Superior temporal gyrus (tissue), 1 donor: ENCODE data around the gene ACKR3.

Source experiments
- DNase-seq: peaks from one replicate; pipeline ENCODE4 v3.0.0-alpha.2; 2016; ENCODE audit errors: extremely low spot score

The ACKR3 gene

DNA sequence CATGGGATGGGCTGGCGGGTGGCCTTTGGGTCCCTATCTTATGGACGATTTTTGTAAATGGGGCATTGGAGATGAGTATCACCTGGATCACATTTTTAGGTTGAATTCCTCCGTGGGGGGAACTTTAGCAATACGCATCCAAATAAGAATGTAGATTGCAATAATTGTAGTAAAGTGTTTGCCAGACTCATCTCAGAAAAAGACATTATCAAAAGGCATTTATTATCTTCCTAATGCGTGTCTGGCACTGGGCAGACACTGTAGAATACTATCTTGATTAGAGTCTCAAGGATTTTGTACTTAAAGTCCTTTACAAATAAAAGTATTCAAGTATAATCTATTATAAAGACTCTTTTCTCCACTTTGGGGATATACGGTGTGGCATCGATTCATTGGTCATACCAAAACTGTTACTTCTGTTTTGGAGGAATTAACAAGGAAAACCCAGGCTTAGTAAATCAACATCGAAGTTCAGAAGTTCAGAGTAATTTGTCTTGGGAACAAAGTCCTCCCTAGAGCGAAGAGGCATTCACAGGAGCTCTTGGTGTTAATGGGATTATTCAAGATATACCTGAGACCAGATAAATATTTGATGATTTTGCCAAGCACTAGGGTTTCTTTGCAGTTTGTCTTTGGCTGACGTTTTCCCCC lies 578 bp upstream of the ACKR3 start:
- DNase-seq, result peak; percentile 38

DNA sequence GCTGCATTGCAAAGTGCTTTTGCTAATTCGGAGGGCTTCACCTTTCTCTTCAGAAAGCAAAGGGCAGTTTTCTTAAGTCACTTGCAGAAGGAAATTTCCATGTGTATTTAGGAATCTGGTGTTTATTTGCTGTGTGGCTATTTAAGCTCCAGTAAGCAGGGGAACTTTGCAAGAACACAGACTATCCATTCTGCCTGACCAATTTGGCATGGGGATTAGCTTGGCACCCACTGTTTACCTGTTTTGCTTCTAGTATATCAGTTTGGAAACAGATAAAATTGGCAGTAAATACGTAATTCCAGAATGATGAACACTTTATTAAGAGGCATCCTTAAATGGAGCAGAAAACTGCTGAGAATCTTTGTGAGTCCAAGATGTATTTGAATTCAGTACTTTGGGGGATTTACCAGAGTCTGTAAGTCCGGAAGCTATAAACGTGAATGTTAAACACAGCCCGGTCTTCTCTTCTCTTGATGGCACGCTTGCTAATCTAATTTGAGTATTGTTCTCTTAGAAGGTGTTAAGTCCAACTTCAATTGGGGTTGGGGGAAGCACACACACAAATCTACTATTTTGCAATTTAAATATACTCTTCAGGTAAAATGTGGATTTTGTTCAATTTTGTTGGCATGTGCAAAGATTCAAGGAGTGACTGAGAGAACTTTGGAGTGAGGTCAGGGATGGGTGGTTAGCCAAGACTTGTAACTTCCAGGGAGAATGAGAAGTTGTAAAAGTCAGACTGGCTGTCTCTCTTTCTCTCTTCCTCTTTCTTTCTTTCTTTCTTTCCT lies 650 bp downstream of the ACKR3 start:
- DNase-seq, result peak; percentile 47

DNA sequence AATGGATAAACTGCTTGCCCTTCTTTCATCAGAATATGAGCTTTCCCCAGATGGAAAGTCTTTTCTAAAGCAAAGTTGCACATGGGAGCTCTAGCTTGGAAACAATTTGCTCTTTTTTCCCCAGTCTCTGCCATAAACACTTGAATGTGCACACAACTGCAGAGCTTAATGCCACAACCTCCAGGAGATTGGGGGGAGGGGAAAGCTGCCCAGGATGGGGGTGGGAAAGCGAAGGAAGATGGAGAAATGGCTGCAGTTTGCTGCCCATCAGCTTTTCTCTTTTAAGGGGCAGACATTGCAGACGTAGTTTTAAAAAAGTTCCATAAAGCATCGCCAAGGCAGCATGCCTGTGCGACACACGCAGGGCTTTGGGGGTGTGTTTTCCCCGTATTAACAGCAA lies 1.5 kb downstream of the ACKR3 start:
- DNase-seq, result no peak

DNA sequence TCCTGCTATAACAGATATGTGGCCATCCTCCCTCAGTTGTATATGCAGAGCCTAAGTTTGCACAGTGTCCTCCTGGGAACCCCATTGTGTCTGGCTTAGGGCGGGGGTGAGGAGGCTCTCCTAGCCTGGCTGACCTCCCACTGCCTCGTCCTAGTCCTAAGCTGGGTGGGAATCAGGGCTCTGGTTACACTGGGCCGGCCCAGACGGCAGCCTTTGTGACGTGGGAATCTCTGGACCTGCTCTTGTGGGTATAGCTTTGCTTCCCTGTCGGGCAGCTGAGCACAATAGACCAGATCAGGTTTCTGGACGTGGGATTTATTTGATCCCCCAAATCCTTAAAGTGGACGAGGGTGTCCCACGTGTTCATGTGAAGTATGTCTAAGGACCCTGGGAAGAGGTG lies 2.9 kb downstream of the ACKR3 start:
- no peak for DNase-seq

DNA sequence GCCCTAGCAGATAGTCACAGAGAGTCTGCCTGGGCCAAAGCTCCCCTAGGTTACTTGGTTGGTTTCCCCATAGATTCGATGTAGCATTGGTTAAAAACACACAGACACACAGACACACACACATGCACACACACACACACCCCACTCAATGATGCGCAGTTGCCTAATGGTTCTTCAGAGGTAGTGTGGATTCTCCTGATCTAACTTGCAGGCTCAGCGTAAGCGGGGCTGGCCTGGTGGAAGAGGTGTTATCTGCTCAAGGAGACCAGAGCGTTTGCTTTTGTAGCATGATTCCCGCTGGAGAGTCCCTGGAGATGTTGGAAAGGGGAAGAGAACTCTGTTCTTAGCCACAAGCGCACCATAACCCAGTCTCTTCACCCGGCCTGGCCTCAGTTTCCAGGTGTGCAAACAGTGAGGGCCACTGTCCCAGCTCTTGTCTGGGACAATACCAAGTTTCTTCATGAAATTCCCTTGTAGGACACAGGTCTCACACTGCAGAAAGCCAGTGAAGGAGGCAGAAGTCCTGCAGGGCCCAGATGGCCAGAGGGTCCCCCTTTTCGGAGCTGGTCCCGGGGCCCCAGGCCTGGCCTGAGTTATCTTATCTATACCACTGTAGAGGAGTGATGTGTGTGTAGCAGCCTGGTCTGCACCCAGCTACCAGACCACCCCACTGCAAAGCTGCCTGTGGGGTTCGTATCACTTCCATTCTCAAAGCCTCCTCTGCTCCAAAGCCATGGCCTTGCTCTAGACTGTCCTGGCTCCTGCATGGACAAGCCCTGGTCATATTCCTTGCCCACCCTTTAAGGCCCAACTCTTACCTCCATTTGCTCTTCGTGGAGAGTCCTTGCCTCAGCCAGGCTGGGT lies 3.7 kb downstream of the ACKR3 start:
- DNase-seq, result no peak

DNA sequence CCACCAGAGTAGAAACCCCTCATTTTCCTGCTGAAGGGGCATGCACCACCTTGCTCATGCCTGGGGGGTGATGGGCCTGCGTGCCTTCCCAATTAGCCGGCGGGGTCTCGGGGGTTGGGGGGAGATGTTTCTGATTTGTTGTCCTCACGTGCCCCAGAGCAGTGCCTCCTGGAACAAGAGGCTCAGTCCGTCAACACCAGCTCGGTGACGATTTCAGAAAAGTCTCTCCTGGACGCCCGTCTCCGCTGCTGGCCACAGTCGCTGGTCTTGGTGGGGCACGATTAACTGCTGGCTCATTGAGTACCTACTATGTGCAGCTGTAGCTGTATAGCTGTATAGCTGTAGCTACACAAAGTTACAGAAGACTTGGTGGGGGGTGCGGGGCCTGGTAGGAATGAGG lies 4.4 kb downstream of the ACKR3 start:
- DNase-seq, result no peak

DNA sequence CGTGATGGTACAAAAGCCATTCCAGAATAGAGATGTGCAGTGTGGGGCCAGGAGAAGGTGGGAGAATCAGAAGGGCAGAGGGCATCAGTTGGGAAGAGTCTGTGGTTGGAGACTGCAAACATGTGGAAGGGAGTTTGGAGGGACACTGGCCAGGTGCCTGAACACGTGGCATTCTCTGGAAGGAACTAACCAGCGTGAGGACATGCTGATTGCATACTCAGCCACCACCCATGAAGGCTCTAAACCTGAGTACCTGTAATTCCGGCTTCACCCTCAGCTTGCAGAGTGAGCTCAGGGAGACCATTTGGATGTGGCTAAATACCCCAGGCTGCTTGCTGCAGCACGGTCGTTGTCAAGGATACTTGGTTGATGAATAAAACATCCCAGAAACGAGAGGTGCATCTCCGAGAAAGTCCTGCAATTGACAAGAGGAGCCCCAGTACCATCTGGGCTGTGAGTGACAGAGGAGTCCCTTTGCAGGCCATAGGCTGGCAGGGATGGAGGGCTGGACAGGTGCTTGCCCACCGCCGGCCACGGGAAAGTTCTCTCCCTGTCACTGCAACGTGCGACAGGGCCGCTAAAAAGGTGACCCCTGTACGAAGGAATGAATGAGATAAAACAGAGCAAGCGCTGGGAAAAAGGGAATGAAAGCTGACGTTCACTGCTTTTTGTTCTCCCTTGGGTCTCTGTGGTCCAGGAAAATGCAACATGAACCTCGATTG lies 5.0 kb downstream of the ACKR3 start:
- DNase-seq, result no peak

DNA sequence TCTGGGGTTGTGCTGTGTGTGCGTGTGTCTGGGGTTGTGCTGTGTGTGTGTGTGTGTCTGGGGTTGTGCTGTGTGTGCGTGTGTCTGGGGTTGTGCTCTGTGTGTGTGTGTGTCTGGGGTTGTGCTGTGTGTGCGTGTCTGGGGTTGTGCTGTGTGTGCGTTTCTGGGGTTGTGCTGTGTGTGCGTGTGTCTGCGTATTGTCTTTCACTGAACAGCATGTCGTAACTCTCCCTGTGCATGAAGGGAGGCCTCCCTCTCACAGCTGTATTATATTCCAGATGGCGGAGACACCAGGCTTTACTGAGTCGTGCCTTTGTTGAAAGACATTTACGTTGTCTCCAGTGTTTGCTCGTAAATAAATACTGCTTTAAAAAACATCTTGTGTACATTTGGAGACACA lies 5.9 kb downstream of the ACKR3 start:
- DNase-seq, result no peak

DNA sequence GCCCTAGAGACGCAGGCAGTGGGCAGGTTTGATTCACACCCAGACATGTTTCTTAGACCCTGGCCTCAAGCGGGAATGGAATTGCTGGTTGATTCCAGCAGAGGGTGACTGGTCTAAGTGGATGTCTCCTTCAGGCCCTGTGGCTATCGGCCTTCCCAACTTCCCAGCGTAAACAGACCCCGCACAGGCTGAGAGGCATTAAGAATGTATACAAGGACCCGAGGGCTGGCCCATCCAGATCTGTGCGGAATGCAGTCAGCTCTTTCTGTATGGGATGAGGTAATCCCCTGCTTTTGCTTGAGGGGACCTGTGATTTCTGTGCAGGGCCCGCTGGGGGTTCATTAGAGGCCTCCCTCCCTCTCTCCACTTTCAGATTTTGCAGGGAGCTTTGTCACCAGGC lies 6.5 kb downstream of the ACKR3 start:
- no peak for DNase-seq

DNA sequence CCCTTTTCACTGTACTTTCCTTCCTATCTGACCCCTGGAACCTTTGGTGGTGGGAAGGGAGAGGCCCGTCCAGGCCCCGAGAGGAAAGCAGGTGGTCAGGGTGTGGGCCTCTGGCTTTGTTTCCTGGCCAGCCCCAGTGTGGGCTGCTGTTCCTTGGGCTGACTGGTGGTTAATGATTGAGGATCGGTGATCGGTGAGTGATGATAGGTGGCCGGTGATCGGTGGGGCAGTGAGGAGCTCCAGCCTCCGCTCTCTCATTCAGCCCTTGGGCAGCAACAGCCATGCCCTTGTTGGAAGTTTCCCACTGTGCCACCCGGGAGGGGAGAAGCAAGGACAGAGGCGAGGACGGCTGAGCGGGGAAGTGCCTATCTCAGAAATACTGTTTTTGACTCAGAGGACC lies 7.3 kb downstream of the ACKR3 start:
- no peak for DNase-seq

DNA sequence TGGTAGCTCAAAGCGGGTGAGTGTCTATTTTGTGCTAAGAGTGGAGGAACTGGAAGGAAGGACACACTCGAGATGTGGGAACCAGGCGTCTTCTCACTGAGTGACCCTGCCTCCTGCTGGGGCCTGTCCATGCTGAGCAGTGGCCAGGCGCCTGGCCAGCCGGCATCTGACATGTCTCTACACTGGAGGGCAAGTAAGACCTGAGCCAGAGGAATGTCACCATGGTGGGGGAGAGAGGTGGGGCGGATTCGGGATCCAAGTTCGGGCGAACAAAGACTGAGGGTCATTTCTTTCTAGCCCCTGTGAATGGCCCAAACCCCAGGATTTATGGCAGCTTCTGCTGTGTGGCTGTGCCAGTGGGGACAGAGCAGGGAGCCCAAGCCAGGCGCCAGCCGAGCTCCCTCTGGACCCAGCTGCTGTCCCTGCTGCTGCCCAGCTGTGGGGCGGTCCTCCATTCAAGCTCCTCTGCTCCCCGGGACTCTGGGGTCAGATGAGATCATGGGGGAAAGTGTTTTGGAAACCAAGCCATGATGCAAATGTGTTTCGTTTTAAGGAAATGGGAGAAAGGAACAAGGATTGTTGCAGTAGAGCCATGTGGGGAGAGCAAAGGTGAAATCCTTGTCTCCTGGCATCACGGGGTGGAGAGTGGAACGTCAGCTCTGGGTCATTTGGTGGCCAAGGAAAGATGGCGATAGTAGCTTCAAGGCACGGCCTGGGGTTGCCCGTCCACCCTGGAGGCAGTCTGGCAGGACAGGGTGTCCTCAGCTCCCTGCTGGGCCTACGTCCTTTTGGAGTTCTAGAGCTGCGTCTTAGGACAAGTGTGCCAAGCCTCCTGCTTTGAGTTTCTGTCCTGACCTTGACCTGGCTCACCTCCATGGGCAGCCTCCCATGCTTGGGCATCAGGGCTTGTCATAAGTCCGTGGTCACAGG lies 8.1 kb downstream of the ACKR3 start:
- no peak for DNase-seq

DNA sequence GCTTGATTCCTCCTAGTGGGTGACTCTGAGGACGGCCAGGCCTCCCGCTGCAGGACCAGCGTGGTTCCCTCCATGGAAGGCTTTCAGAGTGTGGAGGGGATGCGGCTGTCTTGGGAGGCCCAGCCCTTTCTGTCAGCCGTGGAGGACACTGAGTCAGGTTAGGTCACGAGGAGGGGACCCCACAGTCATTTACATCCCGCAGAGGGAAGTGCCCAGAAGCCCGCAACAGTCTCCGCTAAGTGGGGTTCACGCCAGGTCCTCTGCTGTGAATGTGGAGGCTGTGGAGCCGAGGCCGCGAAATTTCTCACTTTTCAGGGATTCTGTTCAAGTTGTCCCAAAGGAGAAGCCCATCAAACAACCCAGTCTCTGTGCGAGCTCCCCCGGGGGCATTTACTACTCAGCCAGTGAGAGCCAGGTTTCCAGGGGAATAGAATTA lies 8.8 kb downstream of the ACKR3 start:
- no peak for DNase-seq

DNA sequence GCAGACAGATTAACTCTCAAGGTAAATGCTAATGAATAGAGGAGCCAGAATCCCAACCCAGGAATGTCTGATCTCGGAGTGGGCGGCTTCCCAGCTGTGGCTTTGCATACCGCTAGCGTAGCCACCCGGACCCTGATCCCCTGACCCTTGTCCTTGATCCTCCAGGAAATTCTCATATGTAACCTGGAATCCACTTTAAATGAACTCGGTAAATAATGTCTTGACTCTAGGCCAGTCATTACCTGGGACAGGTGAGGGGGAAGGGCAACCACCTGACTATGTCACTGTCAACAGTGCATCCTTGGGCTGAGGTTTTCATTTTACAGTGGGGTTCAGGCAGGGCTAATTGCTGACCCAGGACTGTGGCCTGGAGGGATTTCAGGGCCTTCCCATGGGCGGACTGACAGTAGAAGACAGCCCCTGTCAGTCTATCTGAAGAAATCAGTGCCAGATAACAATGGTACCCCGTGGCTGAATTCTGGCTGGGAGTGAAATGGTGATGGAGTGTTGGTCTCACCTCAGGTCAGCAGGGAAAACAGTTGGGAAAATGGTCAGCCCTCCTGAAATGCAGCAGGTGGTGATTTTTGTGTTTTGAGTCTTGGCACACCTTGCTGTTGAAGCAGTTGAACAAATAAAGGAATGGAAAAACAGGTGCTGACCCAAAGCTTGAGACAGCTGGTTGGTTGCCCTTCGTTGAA lies 9.6 kb downstream of the ACKR3 start:
- no peak for DNase-seq

DNA sequence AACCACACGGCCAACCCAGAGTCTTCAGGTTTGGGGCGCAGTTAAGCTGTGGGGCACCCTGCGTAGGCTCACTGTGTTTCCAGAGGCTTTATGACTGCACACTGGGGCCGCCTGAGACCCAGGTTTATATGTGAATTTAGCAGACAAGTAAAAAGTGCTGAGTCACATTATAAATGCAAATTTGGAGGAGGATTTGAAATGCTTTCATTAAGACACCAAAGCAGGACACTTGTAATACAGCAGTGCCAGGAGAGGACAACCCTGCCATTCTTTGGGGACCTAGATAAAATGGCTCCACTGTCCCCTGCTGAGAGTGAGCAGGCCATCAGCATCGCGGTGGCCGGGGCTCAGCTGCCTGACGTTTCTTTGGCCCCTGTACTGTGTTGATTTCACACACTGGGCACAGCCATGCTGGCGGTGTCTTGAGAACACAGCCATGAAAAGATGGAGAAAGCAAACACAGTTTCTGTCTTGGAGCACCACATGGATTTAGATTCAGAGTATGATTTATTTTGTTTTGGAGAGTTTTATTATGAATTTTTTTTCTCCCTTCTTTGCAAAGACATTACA lies 10.2 kb downstream of the ACKR3 start:
- peak; percentile 41 for DNase-seq

DNA sequence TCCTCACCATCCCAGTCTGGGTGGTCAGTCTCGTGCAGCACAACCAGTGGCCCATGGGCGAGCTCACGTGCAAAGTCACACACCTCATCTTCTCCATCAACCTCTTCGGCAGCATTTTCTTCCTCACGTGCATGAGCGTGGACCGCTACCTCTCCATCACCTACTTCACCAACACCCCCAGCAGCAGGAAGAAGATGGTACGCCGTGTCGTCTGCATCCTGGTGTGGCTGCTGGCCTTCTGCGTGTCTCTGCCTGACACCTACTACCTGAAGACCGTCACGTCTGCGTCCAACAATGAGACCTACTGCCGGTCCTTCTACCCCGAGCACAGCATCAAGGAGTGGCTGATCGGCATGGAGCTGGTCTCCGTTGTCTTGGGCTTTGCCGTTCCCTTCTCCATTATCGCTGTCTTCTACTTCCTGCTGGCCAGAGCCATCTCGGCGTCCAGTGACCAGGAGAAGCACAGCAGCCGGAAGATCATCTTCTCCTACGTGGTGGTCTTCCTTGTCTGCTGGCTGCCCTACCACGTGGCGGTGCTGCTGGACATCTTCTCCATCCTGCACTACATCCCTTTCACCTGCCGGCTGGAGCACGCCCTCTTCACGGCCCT lies 11.2 kb downstream of the ACKR3 start:
- DNase-seq, result no peak

DNA sequence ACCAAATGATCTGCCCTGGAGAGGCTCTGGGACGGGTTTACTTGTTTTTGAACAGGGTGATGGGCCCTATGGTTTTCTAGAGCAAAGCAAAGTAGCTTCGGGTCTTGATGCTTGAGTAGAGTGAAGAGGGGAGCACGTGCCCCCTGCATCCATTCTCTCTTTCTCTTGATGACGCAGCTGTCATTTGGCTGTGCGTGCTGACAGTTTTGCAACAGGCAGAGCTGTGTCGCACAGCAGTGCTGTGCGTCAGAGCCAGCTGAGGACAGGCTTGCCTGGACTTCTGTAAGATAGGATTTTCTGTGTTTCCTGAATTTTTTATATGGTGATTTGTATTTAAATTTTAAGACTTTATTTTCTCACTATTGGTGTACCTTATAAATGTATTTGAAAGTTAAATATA lies 11.9 kb downstream of the ACKR3 start:
- no peak for DNase-seq

DNA sequence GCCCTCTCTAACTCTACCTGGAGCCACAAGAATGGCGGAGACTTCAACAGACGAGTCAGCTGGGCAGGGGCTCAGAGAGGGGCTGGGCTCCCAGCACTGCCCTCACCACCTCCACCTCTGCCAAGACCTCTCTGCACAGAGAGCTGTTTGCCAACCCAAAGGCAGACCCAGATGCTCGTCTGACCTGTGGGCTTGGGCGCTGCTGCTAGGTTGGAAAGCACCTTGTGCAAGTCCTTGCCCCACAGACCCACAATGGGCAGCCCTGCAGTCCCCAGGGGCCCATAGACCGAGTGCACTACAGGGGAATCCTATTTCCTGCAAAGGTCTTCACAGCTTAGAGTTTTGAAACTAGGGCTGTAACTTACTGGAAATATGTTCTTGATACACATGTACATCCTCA lies 13.3 kb downstream of the ACKR3 start:
- DNase-seq, result no peak

DNA sequence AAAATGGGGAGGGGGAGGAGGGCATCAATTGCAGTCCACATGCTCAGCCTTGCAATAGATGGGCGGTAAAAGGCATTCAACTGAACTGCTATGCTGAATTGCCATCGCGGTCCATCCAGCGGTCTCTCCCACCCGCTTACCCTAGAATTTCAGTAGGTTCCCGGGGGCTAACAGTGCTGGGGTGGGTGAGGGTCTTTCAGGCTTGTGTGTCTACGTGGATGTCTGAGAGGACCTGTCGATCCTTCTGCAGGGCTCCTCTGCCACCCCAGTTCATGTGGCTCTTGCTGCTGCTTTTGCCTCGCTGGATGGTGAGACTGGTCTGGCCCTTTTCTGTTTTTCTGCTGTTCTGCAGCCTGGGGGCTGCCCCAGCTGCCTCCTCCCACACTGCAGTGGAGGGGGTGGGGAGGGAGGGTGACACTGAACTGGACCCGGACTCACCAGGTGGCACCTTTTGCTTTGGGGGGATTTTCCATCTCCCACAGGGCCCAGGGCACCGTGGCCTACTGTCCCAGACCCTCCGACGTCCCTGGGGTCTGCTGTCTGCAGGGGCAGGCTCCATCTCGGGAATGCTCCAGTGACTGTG lies 14.1 kb downstream of the ACKR3 start:
- DNase-seq, result no peak
